Measurements from ENCODE around the gene ATP8A2.

DNA sequence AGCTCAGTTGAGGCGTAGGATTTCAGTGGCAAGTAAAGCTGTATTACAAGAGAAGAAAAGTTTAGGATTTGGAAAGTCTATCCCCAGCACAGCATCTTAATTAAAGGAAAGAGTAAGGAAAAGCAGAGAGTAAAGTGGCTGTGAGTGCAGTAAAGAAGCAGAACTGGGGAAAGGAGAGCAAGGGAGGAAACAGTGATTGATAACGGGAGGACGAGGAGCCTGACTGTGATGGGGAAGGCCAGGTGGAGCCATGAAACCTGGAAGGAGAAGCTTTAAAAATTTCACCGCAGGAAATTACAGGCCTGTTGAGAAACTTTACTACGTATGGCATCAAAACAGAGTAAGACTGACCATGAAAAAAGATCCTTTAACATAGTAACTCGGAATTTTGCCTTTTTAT lies 504.5 kb downstream of the ATP8A2 start:
- TF ChIP-seq, protein P1, sequence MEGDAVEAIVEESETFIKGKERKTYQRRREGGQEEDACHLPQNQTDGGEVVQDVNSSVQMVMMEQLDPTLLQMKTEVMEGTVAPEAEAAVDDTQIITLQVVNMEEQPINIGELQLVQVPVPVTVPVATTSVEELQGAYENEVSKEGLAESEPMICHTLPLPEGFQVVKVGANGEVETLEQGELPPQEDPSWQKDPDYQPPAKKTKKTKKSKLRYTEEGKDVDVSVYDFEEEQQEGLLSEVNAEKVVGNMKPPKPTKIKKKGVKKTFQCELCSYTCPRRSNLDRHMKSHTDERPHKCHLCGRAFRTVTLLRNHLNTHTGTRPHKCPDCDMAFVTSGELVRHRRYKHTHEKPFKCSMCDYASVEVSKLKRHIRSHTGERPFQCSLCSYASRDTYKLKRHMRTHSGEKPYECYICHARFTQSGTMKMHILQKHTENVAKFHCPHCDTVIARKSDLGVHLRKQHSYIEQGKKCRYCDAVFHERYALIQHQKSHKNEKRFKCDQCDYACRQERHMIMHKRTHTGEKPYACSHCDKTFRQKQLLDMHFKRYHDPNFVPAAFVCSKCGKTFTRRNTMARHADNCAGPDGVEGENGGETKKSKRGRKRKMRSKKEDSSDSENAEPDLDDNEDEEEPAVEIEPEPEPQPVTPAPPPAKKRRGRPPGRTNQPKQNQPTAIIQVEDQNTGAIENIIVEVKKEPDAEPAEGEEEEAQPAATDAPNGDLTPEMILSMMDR (conservative IDR thresholded peaks at IDR 0.05; ENCODE audit: low read length): no peak
- TF ChIP-seq EZH2phosphoT487 (IDR thresholded peaks at IDR 0.05; ENCODE audit: borderline replicate concordance, low read depth, low read length): no peak

All from OCI-LY7 (cell line).